ENCODE results near the gene PSMC4. TPM values are rescaled to one million over a fixed set of nuclear protein-coding genes. Genes with fewer than 3 reads are reported as not detected.
A peak's percentile ranks its signal among the peaks of the same experiment; 100 is the strongest.

The PSMC4 gene
- total RNA-seq, 1 donor from 2014 or later: 32.3 TPM

GRCh38 chr19:39987596-39987995 is 16.6 kb downstream of the PSMC4 start:
- no peak for DNase-seq (ENCODE audit: low spot score)

- no peak for DNase-seq (ENCODE audit: low spot score)
Observed at GRCh38 chr19:39993605-39994004, 22.6 kb downstream of the PSMC4 start.

GRCh38 chr19:39994361-39994760 is 23.4 kb downstream of the PSMC4 start:
- DNase-seq (ENCODE audit: low spot score): no peak

- no peak for DNase-seq (ENCODE audit: low spot score)
Observed at GRCh38 chr19:39995794-39996193, 24.8 kb downstream of the PSMC4 start.

GRCh38 chr19:39996218-39996810 is 25.3 kb downstream of the PSMC4 start:
- DNase-seq (ENCODE audit: low spot score): peak; percentile 40

GRCh38 chr19:39996811-39997637 is 26.1 kb downstream of the PSMC4 start, which contains the start of gene ZNF546:
Gene ZNF546 (plus strand): TSS chr19:39997060. CDS start chr19:39998327, 1,267 bp downstream.
- DNase-seq (ENCODE audit: low spot score): peak; percentile 94

- no peak for DNase-seq (ENCODE audit: low spot score)
Observed at GRCh38 chr19:39997638-39998216, 26.8 kb downstream of the PSMC4 start.

- no peak for DNase-seq (ENCODE audit: low spot score)
Observed at GRCh38 chr19:39998501-39998900, 27.5 kb downstream of the PSMC4 start.

GRCh38 chr19:40005691-40006272 is 34.8 kb downstream of the PSMC4 start:
- DNase-seq (ENCODE audit: low spot score): no peak

- DNase-seq (ENCODE audit: low spot score): no peak
Observed at GRCh38 chr19:40006273-40006691, 35.3 kb downstream of the PSMC4 start.

GRCh38 chr19:40009674-40010073 is 38.7 kb downstream of the PSMC4 start:
- DNase-seq (ENCODE audit: low spot score): no peak

- no peak for DNase-seq (ENCODE audit: low spot score)
Observed at GRCh38 chr19:40013991-40014390, 43.0 kb downstream of the PSMC4 start.

GRCh38 chr19:40023969-40024368 is 53.0 kb downstream of the PSMC4 start:
- DNase-seq (ENCODE audit: low spot score): no peak

GRCh38 chr19:40025938-40026596 is 55.1 kb downstream of the PSMC4 start:
- no peak for DNase-seq (ENCODE audit: low spot score)

GRCh38 chr19:40026597-40026970 is 55.6 kb downstream of the PSMC4 start:
- DNase-seq (ENCODE audit: low spot score): no peak

Other genes starting within 250 kb of the PSMC4 start
- gene CLC, start 233.1 kb upstream of the PSMC4 start, total RNA-seq (ENCODE audit: insufficient read depth, low replicate concordance): not detected
- gene LEUTX, start 192.3 kb upstream of the PSMC4 start, total RNA-seq (ENCODE audit: insufficient read depth, low replicate concordance): not detected
- 7.2 TPM for gene DYRK1B, start 137.0 kb upstream of the PSMC4 start, total RNA-seq (ENCODE audit: insufficient read depth, low replicate concordance)
- 154 TPM for gene FBL, start 124.8 kb upstream of the PSMC4 start, total RNA-seq (ENCODE audit: insufficient read depth, low replicate concordance)
- 175 TPM for gene FCGBP, start 36.5 kb upstream of the PSMC4 start, total RNA-seq (ENCODE audit: insufficient read depth, low replicate concordance)
- 42.4 TPM for gene ZNF546, start 25.9 kb downstream of the PSMC4 start, total RNA-seq (ENCODE audit: insufficient read depth, low replicate concordance)
- gene ZNF780B, start 85.1 kb downstream of the PSMC4 start, total RNA-seq (ENCODE audit: insufficient read depth, low replicate concordance): 23.6 TPM
- gene ZNF780A, start 119.8 kb downstream of the PSMC4 start, total RNA-seq (ENCODE audit: insufficient read depth, low replicate concordance): 31.3 TPM
- 3.9 TPM for gene MAP3K10, start 220.3 kb downstream of the PSMC4 start, total RNA-seq (ENCODE audit: insufficient read depth, low replicate concordance)
- not detected for gene TTC9B, start 247.2 kb downstream of the PSMC4 start, total RNA-seq (ENCODE audit: insufficient read depth, low replicate concordance)